Neural progenitor cell (in vitro differentiated cells): ENCODE measurements around the gene LTO1. TPM values are rescaled to one million over a fixed set of nuclear protein-coding genes. Genes with fewer than 3 reads are reported as not detected.

Experiments
- DNase-seq: peaks from one replicate; pipeline ENCODE4 v3.0.0-alpha.2; 2016; ENCODE audit warnings: low spot score
- H2AFZ ChIP-seq: fragments of 200-600 bp; sonication (generic); replicated peaks from 2 replicates; pipeline ENCODE4 v1.6.1; 2016; ENCODE audit warnings: antibody characterized with exemption
- H3F3A ChIP-seq: fragments of 200-600 bp; sonication (generic); 2 replicates; pipeline ENCODE4 v1.6.1; 2016; ENCODE audit warnings: antibody characterized with exemption, low read depth
- H3K27ac ChIP-seq: fragments of 200-600 bp; sonication (generic); 2 replicates; pipeline ENCODE4 v1.5.1; 2016; ENCODE audit warnings: mild to moderate bottlenecking
- H3K27me3 ChIP-seq: fragments of 200-600 bp; sonication (generic); 2 replicates; pipeline ENCODE4 v1.6.1; 2016; ENCODE audit warnings: mild to moderate bottlenecking, moderate library complexity
- H3K36me3 ChIP-seq: fragments of 200-600 bp; sonication (generic); 2 replicates; pipeline ENCODE4 v1.5.1; 2016
- H3K4me1 ChIP-seq: fragments of 200-600 bp; sonication (generic); 2 replicates; pipeline ENCODE4 v1.6.1; 2016; ENCODE audit warnings: mixed run types
- H3K4me2 ChIP-seq: fragments of 200-600 bp; sonication (generic); 2 replicates; pipeline ENCODE4 v1.6.1; 2016
- H3K4me3 ChIP-seq: fragments of 200-600 bp; sonication (generic); 2 replicates; pipeline ENCODE4 v1.5.1; 2016
- H3K79me2 ChIP-seq: fragments of 200-600 bp; sonication (generic); 2 replicates; pipeline ENCODE4 v1.6.1; 2016; ENCODE audit warnings: low read depth
- H3K9ac ChIP-seq: fragments of 200-600 bp; sonication (generic); 2 replicates; pipeline ENCODE4 v1.6.1; 2016
- H3K9me3 ChIP-seq: fragments of 200-600 bp; sonication (generic); 2 replicates; pipeline ENCODE4 v1.5.1; 2016; ENCODE audit warnings: low read depth
- H4K20me1 ChIP-seq: fragments of 200-600 bp; sonication (generic); 2 replicates; pipeline ENCODE4 v1.6.1; 2016; ENCODE audit warnings: low read depth
- H3K27ac Mint-ChIP-seq: 3 replicates; pipeline ENCODE4 v1.8.0; 2021; ENCODE audit warnings: mixed read lengths
- H3K27me3 Mint-ChIP-seq: 2 replicates; pipeline ENCODE4 v1.8.0; 2022; ENCODE audit warnings: low read depth, mild to moderate bottlenecking, inconsistent platforms, moderate library complexity, mixed read lengths; ENCODE audit not compliant: insufficient read depth
- H3K36me3 Mint-ChIP-seq: 3 replicates; pipeline ENCODE4 v1.8.0; 2021; ENCODE audit warnings: mixed read lengths
- H3K4me1 Mint-ChIP-seq: 3 replicates; pipeline ENCODE4 v1.8.0; 2021; ENCODE audit warnings: mixed read lengths
- H3K4me3 Mint-ChIP-seq: 3 replicates; pipeline ENCODE4 v1.8.0; 2021; ENCODE audit warnings: mild to moderate bottlenecking, moderate library complexity, mixed read lengths
- H3K9me3 Mint-ChIP-seq: 3 replicates; pipeline ENCODE4 v1.8.0; 2020; ENCODE audit warnings: mixed read lengths
- EZH2 ChIP-seq: fragments of 200-600 bp; sonication (generic); IDR thresholded peaks from 2 replicates; pipeline ENCODE4 v1.6.1; 2017; ENCODE audit warnings: antibody characterized with exemption, mild to moderate bottlenecking, moderate library complexity
- EZH2phosphoT487 ChIP-seq: fragments of 200-600 bp; sonication (generic); IDR thresholded peaks from 2 replicates; pipeline ENCODE4 v1.6.1; 2017; ENCODE audit warnings: antibody characterized with exemption
- total RNA-seq: library from RNA; depleted of rRNA; stranded (reverse); fragments of >200 nt; gene quantifications from 2 replicates; pipeline ENCODE4 v1.2.3, GENCODE V29; 2015; ENCODE audit warnings: low replicate concordance
- TF ChIP-seq, protein P1 (sequence below): fragments of 200-600 bp; sonication (generic); IDR thresholded peaks from 2 replicates; pipeline ENCODE4 v1.5.1; 2017; ENCODE audit warnings: antibody characterized with exemption, mild to moderate bottlenecking

Gene LTO1
- total RNA-seq, 1 donor from 2014 or later, result 11.9 TPM

DNA sequence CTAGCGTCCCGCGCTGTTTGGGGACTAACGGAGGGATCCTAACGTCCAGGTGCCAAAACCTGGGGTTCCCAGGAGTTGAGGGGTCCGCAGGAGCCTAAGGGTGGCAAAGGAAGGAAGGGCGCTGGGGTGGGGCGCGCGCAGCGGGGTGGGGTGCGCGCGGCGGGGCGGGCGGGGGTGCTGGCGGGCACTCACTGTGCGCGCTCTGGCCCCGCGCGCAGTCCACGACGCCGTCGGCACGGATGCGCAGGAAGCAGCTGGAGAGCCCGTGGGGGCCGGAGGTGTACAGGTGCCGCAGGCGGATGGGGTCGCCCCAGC lies 28.3 kb upstream of the LTO1 start:
- Histone ChIP-seq H3K36me3 (no peaks in the 10 kb centered on the region), H3K27me3 (peaks cover 59% of the 10 kb centered on the region), H3F3A (peaks cover 56% of the 10 kb centered on the region), H3K9me3 (no peaks in the 10 kb centered on the region), H3K9ac (no peak overlapping the region), H2AFZ (no peak overlapping the region), H4K20me1 (peaks cover 28% of the 10 kb centered on the region), H3K27ac (no peak overlapping the region), H3K4me3 (peak overlapping the region; percentile 48), H3K79me2 (no peaks in the 10 kb centered on the region), H3K4me2 (peak overlapping the region; percentile 97), H3K4me1 (peaks cover 47% of the 10 kb centered on the region)
- peaks cover 43% of the 10 kb centered on the region for H3K27me3 Mint-ChIP-seq
- H3K4me1 Mint-ChIP-seq, result peaks cover 41% of the 10 kb centered on the region
- TF ChIP-seq, protein P1, sequence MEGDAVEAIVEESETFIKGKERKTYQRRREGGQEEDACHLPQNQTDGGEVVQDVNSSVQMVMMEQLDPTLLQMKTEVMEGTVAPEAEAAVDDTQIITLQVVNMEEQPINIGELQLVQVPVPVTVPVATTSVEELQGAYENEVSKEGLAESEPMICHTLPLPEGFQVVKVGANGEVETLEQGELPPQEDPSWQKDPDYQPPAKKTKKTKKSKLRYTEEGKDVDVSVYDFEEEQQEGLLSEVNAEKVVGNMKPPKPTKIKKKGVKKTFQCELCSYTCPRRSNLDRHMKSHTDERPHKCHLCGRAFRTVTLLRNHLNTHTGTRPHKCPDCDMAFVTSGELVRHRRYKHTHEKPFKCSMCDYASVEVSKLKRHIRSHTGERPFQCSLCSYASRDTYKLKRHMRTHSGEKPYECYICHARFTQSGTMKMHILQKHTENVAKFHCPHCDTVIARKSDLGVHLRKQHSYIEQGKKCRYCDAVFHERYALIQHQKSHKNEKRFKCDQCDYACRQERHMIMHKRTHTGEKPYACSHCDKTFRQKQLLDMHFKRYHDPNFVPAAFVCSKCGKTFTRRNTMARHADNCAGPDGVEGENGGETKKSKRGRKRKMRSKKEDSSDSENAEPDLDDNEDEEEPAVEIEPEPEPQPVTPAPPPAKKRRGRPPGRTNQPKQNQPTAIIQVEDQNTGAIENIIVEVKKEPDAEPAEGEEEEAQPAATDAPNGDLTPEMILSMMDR, result no peak
- no peak for TF ChIP-seq EZH2
- peak; percentile 41 for TF ChIP-seq EZH2phosphoT487
- H3K4me3 Mint-ChIP-seq, result peak overlapping the region; percentile 82
- DNase-seq, result no peak
- no peak overlapping the region for H3K27ac Mint-ChIP-seq
- no peaks in the 10 kb centered on the region for H3K36me3 Mint-ChIP-seq
- no peaks in the 10 kb centered on the region for H3K9me3 Mint-ChIP-seq

DNA sequence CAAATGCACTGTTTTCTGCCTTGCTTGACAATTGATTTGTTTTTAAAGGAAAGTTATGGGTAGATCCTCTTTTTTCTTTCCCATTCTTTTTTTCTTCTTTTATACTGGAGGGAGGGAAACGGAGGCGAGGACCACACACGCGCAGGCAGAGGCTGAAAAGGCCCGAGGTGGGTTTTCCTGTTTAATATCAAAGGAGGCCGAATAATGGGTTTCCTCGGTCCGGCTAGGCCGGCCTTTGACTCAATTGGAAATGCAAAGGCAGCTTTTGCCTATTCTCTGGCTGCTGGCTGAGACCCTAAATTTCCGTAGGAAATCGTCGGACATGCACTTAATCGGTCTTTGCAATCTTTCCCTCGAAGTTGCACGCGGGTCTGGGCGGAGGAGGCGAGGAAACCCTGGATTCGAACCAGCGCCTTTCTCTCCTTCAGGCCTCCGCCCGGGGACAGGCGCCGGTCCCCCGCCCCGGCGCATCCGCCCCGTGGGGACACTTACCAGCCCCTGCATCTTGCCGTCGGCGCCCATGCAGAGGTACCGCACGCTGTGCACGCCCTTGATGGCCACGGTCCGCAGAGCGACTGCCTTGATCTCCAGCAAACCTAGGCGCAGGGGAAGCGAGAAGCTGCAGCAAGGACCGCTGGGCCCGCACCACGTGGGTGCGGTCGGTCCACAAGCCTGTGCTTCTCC lies 27.8 kb upstream of the LTO1 start:
- Histone ChIP-seq H3K27ac (no peak overlapping the region), H3K4me2 (peak overlapping the region; percentile 97), H3K4me3 (peak overlapping the region; percentile 54), H3K4me1 (peaks cover 47% of the 10 kb centered on the region), H3K9ac (no peak overlapping the region), H3K27me3 (peaks cover 59% of the 10 kb centered on the region), H4K20me1 (peaks cover 28% of the 10 kb centered on the region), H3K36me3 (no peaks in the 10 kb centered on the region), H3K9me3 (no peaks in the 10 kb centered on the region), H2AFZ (no peak overlapping the region), H3K79me2 (no peaks in the 10 kb centered on the region), H3F3A (peaks cover 56% of the 10 kb centered on the region)
- TF ChIP-seq, protein P1, result no peak
- TF ChIP-seq EZH2 (peak; percentile 96), EZH2phosphoT487 (peak; percentile 97)
- Mint-ChIP-seq H3K4me3 (peak overlapping the region; percentile 82), H3K4me1 (peaks cover 43% of the 10 kb centered on the region), H3K9me3 (no peaks in the 10 kb centered on the region), H3K36me3 (no peaks in the 10 kb centered on the region), H3K27ac (no peak overlapping the region), H3K27me3 (peaks cover 43% of the 10 kb centered on the region)
- DNase-seq, result peak; percentile 52

DNA sequence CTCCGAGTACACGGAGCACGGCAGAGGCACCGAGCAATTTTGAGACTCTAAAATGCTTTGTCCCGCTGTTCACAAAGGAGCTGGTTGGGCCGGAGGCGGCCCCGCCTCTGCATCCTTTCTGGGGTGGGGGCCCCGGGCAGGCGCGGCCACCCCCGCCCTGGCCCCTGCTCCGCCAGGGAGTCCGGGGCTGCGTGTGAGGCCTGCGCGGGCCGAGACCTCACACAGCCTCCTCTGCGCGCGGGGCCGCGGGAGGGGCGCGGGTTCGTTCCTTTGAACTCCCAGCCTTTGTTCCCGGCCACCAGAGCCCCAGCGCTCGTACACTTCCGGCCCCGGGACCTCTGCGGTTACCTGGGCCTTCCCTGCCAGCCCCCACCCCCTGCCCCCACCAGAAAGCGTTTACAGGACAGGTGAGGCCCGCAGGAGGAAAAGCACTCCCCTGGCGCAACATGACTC lies 27.1 kb upstream of the LTO1 start:
- no peaks in the 10 kb centered on the region for H3K79me2 ChIP-seq
- H3F3A ChIP-seq, result peaks cover 57% of the 10 kb centered on the region
- TF ChIP-seq, protein P1, result no peak
- TF ChIP-seq EZH2phosphoT487 (no peak), EZH2 (no peak)
- no peaks in the 10 kb centered on the region for H3K36me3 ChIP-seq
- peak overlapping the region; percentile 54 for H3K4me3 ChIP-seq
- H3K27ac ChIP-seq, result no peak overlapping the region
- Mint-ChIP-seq H3K27me3 (peaks cover 42% of the 10 kb centered on the region), H3K9me3 (no peaks in the 10 kb centered on the region), H3K27ac (no peak overlapping the region), H3K36me3 (no peaks in the 10 kb centered on the region), H3K4me3 (peak overlapping the region; percentile 74), H3K4me1 (peaks cover 44% of the 10 kb centered on the region)
- H3K9me3 ChIP-seq, result no peaks in the 10 kb centered on the region
- peak overlapping the region; percentile 97 for H3K4me2 ChIP-seq
- H3K9ac ChIP-seq, result no peak overlapping the region
- H3K27me3 ChIP-seq, result peaks cover 59% of the 10 kb centered on the region
- peak; percentile 67 for DNase-seq
- H2AFZ ChIP-seq, result peak overlapping the region; percentile 74
- peaks cover 50% of the 10 kb centered on the region for H3K4me1 ChIP-seq
- H4K20me1 ChIP-seq, result peaks cover 30% of the 10 kb centered on the region
